Stimulated activated CD8-positive, alpha-beta memory T cell treated with anti-CD3 and anti-CD28 coated beads, Interleukin-2, amount 100 ng/mL, for 48 hours (primary cell): Measurements from ENCODE around the gene GJA4.
"Not testable (repeated sequence)": the region's sequence is repeated elsewhere in the genome, so short reads cannot be mapped to it uniquely, and the experiment has no call there.

Experiments used
- DNase-seq, 2 donors: peaks; one replicate each; pipeline ENCODE4 v3.0.0-alpha.2; 2020; ENCODE audit warnings: low read depth in 2 of 2

The GJA4 gene

GRCh38 chr1:34770891-34771504 lies 21.8 kb upstream of the GJA4 start:
- no peak for DNase-seq

- DNase-seq = no peak
Observed at GRCh38 chr1:34771573-34772371, 21.0 kb upstream of the GJA4 start.

GRCh38 chr1:34773114-34773513 lies 19.7 kb upstream of the GJA4 start:
- DNase-seq = not testable (repeated sequence)

- no peak for DNase-seq
Observed at GRCh38 chr1:34774957-34775356, 17.8 kb upstream of the GJA4 start.

- no peak for DNase-seq
Observed at GRCh38 chr1:34776911-34777310, 15.9 kb upstream of the GJA4 start.

- no peak for DNase-seq
Observed at GRCh38 chr1:34777519-34778321, 15.1 kb upstream of the GJA4 start.

GRCh38 chr1:34778381-34778780 lies 14.4 kb upstream of the GJA4 start:
- no peak for DNase-seq

GRCh38 chr1:34779005-34779404 lies 13.8 kb upstream of the GJA4 start:
- DNase-seq = no peak

- no peak for DNase-seq
Observed at GRCh38 chr1:34779526-34779925, 13.3 kb upstream of the GJA4 start.

GRCh38 chr1:34779962-34780361 lies 12.8 kb upstream of the GJA4 start:
- DNase-seq = no peak

- no peak for DNase-seq
Observed at GRCh38 chr1:34780528-34780927, 12.3 kb upstream of the GJA4 start.

- DNase-seq = no peak
Observed at GRCh38 chr1:34781071-34781843, 11.5 kb upstream of the GJA4 start, which contains the start of gene GJB3. Gene GJB3 (plus strand): TSS chr1:34781214. CDS start chr1:34784763, 3,549 bp downstream.

GRCh38 chr1:34781844-34782391 lies 10.9 kb upstream of the GJA4 start:
- DNase-seq = no peak

- no peak for DNase-seq
Observed at GRCh38 chr1:34784751-34785221, 8.0 kb upstream of the GJA4 start.

GRCh38 chr1:34785231-34785874 lies 7.4 kb upstream of the GJA4 start:
- no peak for DNase-seq

- DNase-seq = no peak
Observed at GRCh38 chr1:34785875-34786470, 6.8 kb upstream of the GJA4 start.

GRCh38 chr1:34786521-34787325 lies 6.1 kb upstream of the GJA4 start:
- peak; percentile 23 to 53 for DNase-seq

GRCh38 chr1:34787461-34788420 lies 5.1 kb upstream of the GJA4 start:
- DNase-seq = no peak
